ENCODE measurements around the gene MGAT3.

MGAT3 gene

DNA sequence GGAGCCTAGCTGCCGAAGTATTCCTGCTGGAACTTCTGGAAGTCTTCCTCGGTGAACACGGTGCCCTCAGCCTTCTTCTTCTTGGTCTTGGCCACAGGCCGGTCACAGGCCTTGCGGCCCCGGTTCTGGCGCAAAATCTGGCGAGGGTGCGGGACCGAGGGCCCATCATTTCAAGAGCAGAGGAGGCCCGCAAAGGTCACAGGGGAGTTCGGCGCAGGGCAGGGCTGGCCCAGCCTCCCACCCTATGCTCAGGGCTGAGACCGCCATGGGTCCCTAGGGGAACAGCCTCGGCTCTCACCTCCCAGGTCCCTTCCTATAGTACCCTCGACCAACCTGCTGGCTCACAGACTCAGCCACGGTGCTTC lies 72.7 kb downstream of the MGAT3 start:
- no peak overlapping the region for H3K4me3 ChIP-seq (ENCODE audit: low read depth, low read length)
- no peak for DNase-seq (ENCODE audit: low read depth)
- in situ Hi-C loops (cut with HindIII; ENCODE audit: low sequenced_read_pairs): no loop called here
- TF ChIP-seq, protein P1, sequence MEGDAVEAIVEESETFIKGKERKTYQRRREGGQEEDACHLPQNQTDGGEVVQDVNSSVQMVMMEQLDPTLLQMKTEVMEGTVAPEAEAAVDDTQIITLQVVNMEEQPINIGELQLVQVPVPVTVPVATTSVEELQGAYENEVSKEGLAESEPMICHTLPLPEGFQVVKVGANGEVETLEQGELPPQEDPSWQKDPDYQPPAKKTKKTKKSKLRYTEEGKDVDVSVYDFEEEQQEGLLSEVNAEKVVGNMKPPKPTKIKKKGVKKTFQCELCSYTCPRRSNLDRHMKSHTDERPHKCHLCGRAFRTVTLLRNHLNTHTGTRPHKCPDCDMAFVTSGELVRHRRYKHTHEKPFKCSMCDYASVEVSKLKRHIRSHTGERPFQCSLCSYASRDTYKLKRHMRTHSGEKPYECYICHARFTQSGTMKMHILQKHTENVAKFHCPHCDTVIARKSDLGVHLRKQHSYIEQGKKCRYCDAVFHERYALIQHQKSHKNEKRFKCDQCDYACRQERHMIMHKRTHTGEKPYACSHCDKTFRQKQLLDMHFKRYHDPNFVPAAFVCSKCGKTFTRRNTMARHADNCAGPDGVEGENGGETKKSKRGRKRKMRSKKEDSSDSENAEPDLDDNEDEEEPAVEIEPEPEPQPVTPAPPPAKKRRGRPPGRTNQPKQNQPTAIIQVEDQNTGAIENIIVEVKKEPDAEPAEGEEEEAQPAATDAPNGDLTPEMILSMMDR (IDR thresholded peaks at IDR 0.05; ENCODE audit: low read depth, low read length, missing control alignments): no peak

DNA sequence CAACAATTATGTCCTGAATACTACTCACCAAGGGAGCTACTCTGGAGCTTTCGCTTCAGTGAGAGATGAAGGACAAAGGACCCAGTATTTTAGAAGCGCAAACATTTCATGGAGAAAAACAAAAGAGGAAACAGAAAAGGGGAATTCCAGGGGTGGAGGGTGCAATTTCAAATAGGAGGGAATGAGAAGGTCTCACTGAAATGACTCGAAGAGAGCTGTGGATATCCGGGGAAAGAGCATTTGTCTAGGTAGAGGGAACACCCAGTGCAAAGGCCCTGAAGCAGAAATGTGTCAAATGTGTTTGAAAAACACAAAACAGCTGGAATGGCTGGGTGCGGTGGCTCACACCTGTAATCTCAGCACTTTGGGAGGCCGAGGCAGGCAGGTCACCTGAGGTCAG lies 73.3 kb downstream of the MGAT3 start:
- TF ChIP-seq, protein P1 (IDR thresholded peaks at IDR 0.05; ENCODE audit: low read depth, low read length, missing control alignments): no peak
- no peak overlapping the region for H3K4me3 ChIP-seq (ENCODE audit: low read depth, low read length)
- in situ Hi-C loops (cut with HindIII; ENCODE audit: low sequenced_read_pairs): no loop called here
- no peak for DNase-seq (ENCODE audit: low read depth)

DNA sequence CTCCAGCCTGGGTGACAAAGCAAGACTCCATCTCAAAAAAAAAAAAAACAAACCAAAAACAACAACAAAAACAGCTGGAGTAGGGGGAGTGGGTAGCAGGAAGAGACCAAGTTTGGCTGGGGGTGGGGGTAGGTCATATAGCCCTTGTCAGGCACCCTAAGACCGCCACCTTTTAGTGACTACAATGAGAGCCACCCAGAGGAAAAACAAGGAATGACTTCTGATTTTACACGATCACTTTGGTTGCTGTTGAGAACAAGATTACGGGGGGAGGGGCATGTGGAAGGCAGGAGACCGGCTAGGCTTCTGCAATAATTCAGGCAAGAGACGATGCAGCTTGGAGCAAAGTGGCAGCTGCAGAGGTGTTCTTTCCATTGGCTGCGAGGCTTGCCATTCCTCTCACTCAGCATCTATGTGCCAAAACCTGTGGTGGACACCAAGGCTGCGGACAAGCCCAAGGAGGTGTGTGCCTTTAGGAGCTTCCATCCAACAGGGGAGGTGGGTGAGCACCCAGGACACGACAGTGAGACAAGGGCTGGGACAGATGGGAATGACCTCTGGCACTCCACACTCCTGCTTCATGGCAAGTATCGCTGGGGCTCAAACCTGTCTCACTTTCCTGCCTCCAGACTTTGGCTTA lies 74.0 kb downstream of the MGAT3 start:
- no peak for DNase-seq (ENCODE audit: low read depth)
- in situ Hi-C loops (cut with HindIII; ENCODE audit: low sequenced_read_pairs): no loop called here
- H3K4me3 ChIP-seq (ENCODE audit: low read depth, low read length): no peak overlapping the region
- TF ChIP-seq, protein P1 (IDR thresholded peaks at IDR 0.05; ENCODE audit: low read depth, low read length, missing control alignments): peak; percentile 42

DNA sequence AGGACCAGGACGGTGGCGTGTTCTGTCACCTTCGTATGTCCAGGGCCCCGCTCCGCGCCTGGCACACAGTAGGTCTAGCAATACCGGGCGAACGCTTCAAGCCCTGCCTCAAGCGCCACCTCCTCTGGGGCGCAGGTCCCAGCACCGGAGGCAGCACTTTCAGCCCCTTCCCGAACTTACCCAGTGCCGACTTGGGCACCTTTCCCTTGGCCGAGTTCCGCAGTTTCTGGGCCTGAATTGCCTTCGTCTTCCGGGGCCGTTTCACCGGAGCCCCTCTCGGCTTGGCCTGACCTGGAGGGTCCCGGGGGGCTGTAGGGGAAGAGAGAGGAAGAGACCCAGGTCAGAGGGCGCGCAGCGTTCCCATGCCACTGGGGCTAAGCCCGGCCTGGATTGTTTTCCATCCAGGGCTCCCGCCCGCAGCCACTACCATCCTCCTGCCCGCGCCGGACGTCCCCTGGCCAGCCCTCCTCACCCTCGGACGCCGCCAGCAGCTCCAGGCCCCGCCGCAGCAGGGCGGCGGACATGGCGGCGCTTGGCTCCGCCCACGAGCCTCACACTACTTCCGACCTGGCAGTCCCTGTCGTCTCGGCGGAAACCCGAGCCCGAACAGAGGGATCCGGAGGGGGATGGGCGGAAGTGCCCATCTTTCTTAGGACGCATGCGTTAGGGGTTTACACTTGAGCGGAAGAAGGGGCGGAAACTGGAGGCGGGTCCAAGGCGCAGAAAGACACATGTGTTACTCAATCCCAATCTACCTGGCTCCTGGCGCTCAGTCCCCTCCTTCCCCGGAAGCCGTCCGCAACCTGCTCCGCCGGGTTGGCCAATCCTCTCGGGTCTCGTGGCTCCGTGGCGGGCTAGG lies 75.6 kb downstream of the MGAT3 start, which contains the start of gene RPS19BP1:
Gene RPS19BP1, minus strand, starts transcription at position 534 of the 859 bp plus-strand sequence. Its CDS starts 10 bp downstream, at position 524.
- TF ChIP-seq, protein P1 (IDR thresholded peaks at IDR 0.05; ENCODE audit: low read depth, low read length, missing control alignments): no peak
- DNase-seq (ENCODE audit: low read depth): peak; percentile 99
- in situ Hi-C loops (cut with HindIII; ENCODE audit: low sequenced_read_pairs): no loop called here
- peak within 1 kb of the TSS; percentile 98 for H3K4me3 ChIP-seq (ENCODE audit: low read depth, low read length)

DNA sequence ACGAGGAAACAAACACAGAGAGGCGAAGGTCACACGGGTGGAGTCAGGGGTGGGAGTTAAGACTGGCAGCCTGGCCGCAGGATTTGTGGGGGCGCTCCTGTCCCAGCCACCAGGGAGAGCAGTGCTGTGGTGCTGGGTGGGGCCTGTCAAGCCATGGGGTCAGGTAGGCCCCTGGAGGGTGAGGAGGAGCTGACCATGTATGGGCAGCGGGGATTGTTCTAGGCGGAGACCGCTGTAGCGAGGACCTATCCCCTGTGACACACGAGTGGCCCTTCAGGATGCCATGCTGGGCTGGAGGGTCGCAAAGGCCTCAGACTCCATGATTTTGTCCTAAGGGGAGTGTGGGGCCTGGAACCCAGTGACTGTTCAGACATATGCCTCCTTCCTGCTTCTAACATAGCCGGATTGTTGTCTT lies 77.3 kb downstream of the MGAT3 start:
- DNase-seq (ENCODE audit: low read depth): no peak
- TF ChIP-seq, protein P1 (IDR thresholded peaks at IDR 0.05; ENCODE audit: low read depth, low read length, missing control alignments): no peak
- H3K4me3 ChIP-seq (ENCODE audit: low read depth, low read length): no peak overlapping the region
- in situ Hi-C loops (cut with HindIII; ENCODE audit: low sequenced_read_pairs): no loop called here

DNA sequence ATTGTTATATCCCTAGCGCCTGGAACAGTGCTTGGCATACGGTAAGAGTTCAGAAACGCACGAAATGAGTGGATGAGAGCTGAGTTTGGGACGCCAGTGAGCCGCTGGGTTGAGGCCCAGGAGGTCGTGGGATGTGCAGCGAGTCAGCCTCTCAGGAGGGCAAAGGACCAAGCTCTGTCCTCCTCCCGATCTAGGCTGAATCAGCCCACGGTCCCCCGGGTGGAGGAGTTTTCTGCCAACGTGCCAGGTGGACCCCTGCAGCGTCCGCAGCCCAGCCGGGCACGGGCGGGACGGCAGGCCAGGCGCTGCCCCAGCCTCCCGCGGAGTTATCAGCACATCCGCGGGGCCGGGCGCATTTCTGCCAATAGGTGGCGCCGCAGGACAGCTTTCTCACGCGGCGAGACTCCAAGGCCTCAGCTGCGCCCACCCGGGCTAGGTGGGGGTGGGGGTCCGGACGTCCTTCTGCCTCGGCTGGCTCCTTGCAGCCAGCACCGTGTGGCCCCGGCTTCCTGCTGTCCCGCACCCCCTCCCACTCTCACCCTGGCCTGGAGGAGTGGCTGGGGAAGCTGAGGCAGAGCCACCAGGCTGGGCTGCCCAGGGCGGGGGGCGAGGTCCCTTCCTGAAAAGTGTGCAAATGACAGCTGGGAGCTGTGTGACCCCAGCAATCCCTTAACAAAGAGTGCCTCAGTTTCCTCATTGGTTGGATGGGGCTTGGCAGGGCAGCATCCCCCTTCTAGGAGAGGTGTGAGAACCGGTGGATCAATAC lies 78.0 kb downstream of the MGAT3 start:
- in situ Hi-C loops (cut with HindIII; ENCODE audit: low sequenced_read_pairs): no loop called here
- TF ChIP-seq, protein P1 (IDR thresholded peaks at IDR 0.05; ENCODE audit: low read depth, low read length, missing control alignments): peak; percentile 82
- DNase-seq (ENCODE audit: low read depth): no peak
- peak overlapping the region; percentile 3 for H3K4me3 ChIP-seq (ENCODE audit: low read depth, low read length)

Measured in astrocyte of the cerebellum (primary cell).